Measurements from ENCODE around the gene ATF7. TPM values are rescaled to one million over a fixed set of nuclear protein-coding genes. Genes with fewer than 3 reads are reported as not detected.

The ATF7 gene
- polyA plus RNA-seq, 2 donors = 15.9 to 23.5 TPM

- Histone ChIP-seq H3K4me1 (ENCODE audit: control insufficient read depth in 2 of 2, insufficient read depth in 2 of 2, low read length in 1 of 2) (no peaks in the 10 kb centered on the region), H3K36me3 (ENCODE audit: control insufficient read depth in 2 of 2, insufficient read depth in 2 of 2, low read length in 1 of 2) (no peaks in the 10 kb centered on the region), H3K27ac (ENCODE audit: low read depth in 2 of 2, low read length in 1 of 2) (no peak overlapping the region), H3K4me3 (ENCODE audit: low read depth in 1 of 2, low read length in 2 of 2) (no peak overlapping the region), H3K9me3 (ENCODE audit: control insufficient read depth in 2 of 2, insufficient read depth in 1 of 2, low read depth in 1 of 2, low read length in 1 of 2) (no peaks in the 10 kb centered on the region), H3K27me3 (ENCODE audit: control insufficient read depth in 1 of 2, insufficient read depth in 2 of 2, low read length in 2 of 2) (no peaks in the 10 kb centered on the region)
- 64 to 65% methylated on average over 1 of the region's 1 CpG for WGBS, 2 donors
Measured at GRCh38 chr12:53593031-53593430, 33.2 kb downstream of the ATF7 start.

GRCh38 chr12:53592426-53592825 is 33.8 kb downstream of the ATF7 start:
- no peaks in the 10 kb centered on the region for H3K36me3 ChIP-seq (ENCODE audit: control insufficient read depth in 2 of 2, insufficient read depth in 2 of 2, low read length in 1 of 2)
- no peaks in the 10 kb centered on the region for H3K27me3 ChIP-seq (ENCODE audit: control insufficient read depth in 1 of 2, insufficient read depth in 2 of 2, low read length in 2 of 2)
- WGBS, 2 donors = 85 to 93% methylated on average over 1 of the region's 1 CpG
- no peaks in the 10 kb centered on the region for H3K9me3 ChIP-seq (ENCODE audit: control insufficient read depth in 2 of 2, insufficient read depth in 1 of 2, low read depth in 1 of 2, low read length in 1 of 2)
- H3K4me1 ChIP-seq (ENCODE audit: control insufficient read depth in 2 of 2, insufficient read depth in 2 of 2, low read length in 1 of 2) = no peaks in the 10 kb centered on the region
- H3K27ac ChIP-seq (ENCODE audit: low read depth in 2 of 2, low read length in 1 of 2) = no peak overlapping the region
- no peak overlapping the region for H3K4me3 ChIP-seq (ENCODE audit: low read depth in 1 of 2, low read length in 2 of 2)

- Histone ChIP-seq H3K4me1 (ENCODE audit: control insufficient read depth in 2 of 2, insufficient read depth in 2 of 2, low read length in 1 of 2) (no peaks in the 10 kb centered on the region), H3K27ac (ENCODE audit: low read depth in 2 of 2, low read length in 1 of 2) (peak overlapping the region in 1 of 2 donors; percentile 3)
Measured at GRCh38 chr12:53591301-53592206, 34.6 kb downstream of the ATF7 start.

GRCh38 chr12:53590652-53591051 is 35.5 kb downstream of the ATF7 start:
- Histone ChIP-seq H3K9me3 (ENCODE audit: control insufficient read depth in 2 of 2, insufficient read depth in 1 of 2, low read depth in 1 of 2, low read length in 1 of 2) (no peaks in the 10 kb centered on the region), H3K36me3 (ENCODE audit: control insufficient read depth in 2 of 2, insufficient read depth in 2 of 2, low read length in 1 of 2) (no peaks in the 10 kb centered on the region), H3K27ac (ENCODE audit: low read depth in 2 of 2, low read length in 1 of 2) (no peak overlapping the region), H3K4me1 (ENCODE audit: control insufficient read depth in 2 of 2, insufficient read depth in 2 of 2, low read length in 1 of 2) (no peaks in the 10 kb centered on the region), H3K4me3 (ENCODE audit: low read depth in 1 of 2, low read length in 2 of 2) (no peak overlapping the region), H3K27me3 (ENCODE audit: control insufficient read depth in 1 of 2, insufficient read depth in 2 of 2, low read length in 2 of 2) (no peaks in the 10 kb centered on the region)
- 86 to 88% methylated on average over 3 of the region's 3 CpGs for WGBS, 2 donors

More at GRCh38 chr12:53591301-53592206, 34.6 kb downstream of the ATF7 start:
- Histone ChIP-seq H3K36me3 (ENCODE audit: control insufficient read depth in 2 of 2, insufficient read depth in 2 of 2, low read length in 1 of 2) (no peaks in the 10 kb centered on the region), H3K27me3 (ENCODE audit: control insufficient read depth in 1 of 2, insufficient read depth in 2 of 2, low read length in 2 of 2) (no peaks in the 10 kb centered on the region), H3K9me3 (ENCODE audit: control insufficient read depth in 2 of 2, insufficient read depth in 1 of 2, low read depth in 1 of 2, low read length in 1 of 2) (no peaks in the 10 kb centered on the region), H3K4me3 (ENCODE audit: low read depth in 1 of 2, low read length in 2 of 2) (no peak overlapping the region)
- WGBS, 2 donors = 56 to 58% methylated on average over 6 of the region's 6 CpGs

- no peak overlapping the region for H3K27ac ChIP-seq (ENCODE audit: low read depth in 2 of 2, low read length in 1 of 2)
- no peaks in the 10 kb centered on the region for H3K4me1 ChIP-seq (ENCODE audit: control insufficient read depth in 2 of 2, insufficient read depth in 2 of 2, low read length in 1 of 2)
Measured at GRCh38 chr12:53589915-53590314, 36.3 kb downstream of the ATF7 start.

GRCh38 chr12:53589423-53589822 is 36.8 kb downstream of the ATF7 start:
- Histone ChIP-seq H3K36me3 (ENCODE audit: control insufficient read depth in 2 of 2, insufficient read depth in 2 of 2, low read length in 1 of 2) (no peaks in the 10 kb centered on the region), H3K27me3 (ENCODE audit: control insufficient read depth in 1 of 2, insufficient read depth in 2 of 2, low read length in 2 of 2) (no peaks in the 10 kb centered on the region), H3K9me3 (ENCODE audit: control insufficient read depth in 2 of 2, insufficient read depth in 1 of 2, low read depth in 1 of 2, low read length in 1 of 2) (no peaks in the 10 kb centered on the region), H3K27ac (ENCODE audit: low read depth in 2 of 2, low read length in 1 of 2) (no peak overlapping the region), H3K4me3 (ENCODE audit: low read depth in 1 of 2, low read length in 2 of 2) (no peak overlapping the region), H3K4me1 (ENCODE audit: control insufficient read depth in 2 of 2, insufficient read depth in 2 of 2, low read length in 1 of 2) (no peaks in the 10 kb centered on the region)
- WGBS, 2 donors = 80 to 88% methylated on average over 3 of the region's 3 CpGs

More at GRCh38 chr12:53589915-53590314, 36.3 kb downstream of the ATF7 start:
- no peaks in the 10 kb centered on the region for H3K9me3 ChIP-seq (ENCODE audit: control insufficient read depth in 2 of 2, insufficient read depth in 1 of 2, low read depth in 1 of 2, low read length in 1 of 2)
- H3K36me3 ChIP-seq (ENCODE audit: control insufficient read depth in 2 of 2, insufficient read depth in 2 of 2, low read length in 1 of 2) = no peaks in the 10 kb centered on the region
- no peaks in the 10 kb centered on the region for H3K27me3 ChIP-seq (ENCODE audit: control insufficient read depth in 1 of 2, insufficient read depth in 2 of 2, low read length in 2 of 2)
- 93 to 94% methylated on average over 4 of the region's 4 CpGs for WGBS, 2 donors
- H3K4me3 ChIP-seq (ENCODE audit: low read depth in 1 of 2, low read length in 2 of 2) = no peak overlapping the region

- 95 to 96% methylated on average over 3 of the region's 3 CpGs for WGBS, 2 donors
- Histone ChIP-seq H3K4me1 (ENCODE audit: control insufficient read depth in 2 of 2, insufficient read depth in 2 of 2, low read length in 1 of 2) (no peaks in the 10 kb centered on the region), H3K4me3 (ENCODE audit: low read depth in 1 of 2, low read length in 2 of 2) (no peak overlapping the region), H3K27me3 (ENCODE audit: control insufficient read depth in 1 of 2, insufficient read depth in 2 of 2, low read length in 2 of 2) (no peaks in the 10 kb centered on the region), H3K27ac (ENCODE audit: low read depth in 2 of 2, low read length in 1 of 2) (no peak overlapping the region), H3K36me3 (ENCODE audit: control insufficient read depth in 2 of 2, insufficient read depth in 2 of 2, low read length in 1 of 2) (no peaks in the 10 kb centered on the region), H3K9me3 (ENCODE audit: control insufficient read depth in 2 of 2, insufficient read depth in 1 of 2, low read depth in 1 of 2, low read length in 1 of 2) (no peaks in the 10 kb centered on the region)
Measured at GRCh38 chr12:53588123-53588522, 38.1 kb downstream of the ATF7 start.

GRCh38 chr12:53586745-53587144 is 39.4 kb downstream of the ATF7 start:
- H3K27ac ChIP-seq (ENCODE audit: low read depth in 2 of 2, low read length in 1 of 2) = no peak overlapping the region
- H3K36me3 ChIP-seq (ENCODE audit: control insufficient read depth in 2 of 2, insufficient read depth in 2 of 2, low read length in 1 of 2) = no peaks in the 10 kb centered on the region
- no peaks in the 10 kb centered on the region for H3K9me3 ChIP-seq (ENCODE audit: control insufficient read depth in 2 of 2, insufficient read depth in 1 of 2, low read depth in 1 of 2, low read length in 1 of 2)
- H3K4me1 ChIP-seq (ENCODE audit: control insufficient read depth in 2 of 2, insufficient read depth in 2 of 2, low read length in 1 of 2) = no peaks in the 10 kb centered on the region
- H3K27me3 ChIP-seq (ENCODE audit: control insufficient read depth in 1 of 2, insufficient read depth in 2 of 2, low read length in 2 of 2) = no peaks in the 10 kb centered on the region
- WGBS, 2 donors = 82 to 84% methylated on average over 8 of the region's 8 CpGs
- no peak overlapping the region for H3K4me3 ChIP-seq (ENCODE audit: low read depth in 1 of 2, low read length in 2 of 2)

GRCh38 chr12:53585448-53586125 is 40.6 kb downstream of the ATF7 start:
- Histone ChIP-seq H3K9me3 (ENCODE audit: control insufficient read depth in 2 of 2, insufficient read depth in 1 of 2, low read depth in 1 of 2, low read length in 1 of 2) (no peaks in the 10 kb centered on the region), H3K4me3 (ENCODE audit: low read depth in 1 of 2, low read length in 2 of 2) (no peak overlapping the region), H3K27me3 (ENCODE audit: control insufficient read depth in 1 of 2, insufficient read depth in 2 of 2, low read length in 2 of 2) (no peaks in the 10 kb centered on the region), H3K4me1 (ENCODE audit: control insufficient read depth in 2 of 2, insufficient read depth in 2 of 2, low read length in 1 of 2) (no peaks in the 10 kb centered on the region), H3K36me3 (ENCODE audit: control insufficient read depth in 2 of 2, insufficient read depth in 2 of 2, low read length in 1 of 2) (no peaks in the 10 kb centered on the region), H3K27ac (ENCODE audit: low read depth in 2 of 2, low read length in 1 of 2) (no peak overlapping the region)
- 77 to 81% methylated on average over 2 of the region's 2 CpGs for WGBS, 2 donors

Measured in esophagus (tissue), 2 donors.